Nephron (organoid): ENCODE data around the gene CADM3.
A peak's percentile ranks its signal among the peaks of the same experiment; 100 is the strongest.

Experiments used
- H3K27ac Mint-ChIP-seq, 3 experiments: 2 replicates each; pipeline ENCODE4 v1.8.0; 2020; ENCODE audit warnings: mixed read lengths in 3 of 3, mild to moderate bottlenecking in 2 of 3, moderate library complexity in 1 of 3
- H3K27me3 Mint-ChIP-seq: 2 replicates; pipeline ENCODE4 v1.8.0; 2021; ENCODE audit warnings: low read depth, mild to moderate bottlenecking, moderate library complexity, mixed read lengths
- H3K36me3 Mint-ChIP-seq: 2 replicates; pipeline ENCODE4 v1.8.0; 2020; ENCODE audit warnings: low read depth, mixed read lengths
- H3K4me1 Mint-ChIP-seq: 2 replicates; pipeline ENCODE4 v1.8.0; 2020; ENCODE audit warnings: mixed read lengths
- H3K4me3 Mint-ChIP-seq, 3 experiments: 2 replicates each; pipeline ENCODE4 v1.8.0; 2020; ENCODE audit warnings: mild to moderate bottlenecking in 3 of 3, mixed read lengths in 3 of 3, moderate library complexity in 2 of 3
- H3K9me3 Mint-ChIP-seq: 2 replicates; pipeline ENCODE4 v1.8.0; 2020; ENCODE audit warnings: mixed read lengths
- TF ChIP-seq, protein P1 (sequence below), 3 experiments: fragments of 200-600 bp; sonication (generic); IDR thresholded peaks; one replicate each; pipeline ENCODE4 v1.5.0; 2021; ENCODE audit warnings: antibody characterized with exemption in 3 of 3; ENCODE audit not compliant: unreplicated experiment in 3 of 3

Gene CADM3

GRCh38 chr1:159168043-159168442, 3.4 kb upstream of the CADM3 start:
- TF ChIP-seq, protein P1, sequence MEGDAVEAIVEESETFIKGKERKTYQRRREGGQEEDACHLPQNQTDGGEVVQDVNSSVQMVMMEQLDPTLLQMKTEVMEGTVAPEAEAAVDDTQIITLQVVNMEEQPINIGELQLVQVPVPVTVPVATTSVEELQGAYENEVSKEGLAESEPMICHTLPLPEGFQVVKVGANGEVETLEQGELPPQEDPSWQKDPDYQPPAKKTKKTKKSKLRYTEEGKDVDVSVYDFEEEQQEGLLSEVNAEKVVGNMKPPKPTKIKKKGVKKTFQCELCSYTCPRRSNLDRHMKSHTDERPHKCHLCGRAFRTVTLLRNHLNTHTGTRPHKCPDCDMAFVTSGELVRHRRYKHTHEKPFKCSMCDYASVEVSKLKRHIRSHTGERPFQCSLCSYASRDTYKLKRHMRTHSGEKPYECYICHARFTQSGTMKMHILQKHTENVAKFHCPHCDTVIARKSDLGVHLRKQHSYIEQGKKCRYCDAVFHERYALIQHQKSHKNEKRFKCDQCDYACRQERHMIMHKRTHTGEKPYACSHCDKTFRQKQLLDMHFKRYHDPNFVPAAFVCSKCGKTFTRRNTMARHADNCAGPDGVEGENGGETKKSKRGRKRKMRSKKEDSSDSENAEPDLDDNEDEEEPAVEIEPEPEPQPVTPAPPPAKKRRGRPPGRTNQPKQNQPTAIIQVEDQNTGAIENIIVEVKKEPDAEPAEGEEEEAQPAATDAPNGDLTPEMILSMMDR (IDR thresholded peaks at IDR 0.05; ENCODE audit: unreplicated experiment in 3 of 3) = no peak
- Mint-ChIP-seq H3K36me3 (no peaks in the 10 kb centered on the region), H3K9me3 (no peaks in the 10 kb centered on the region), H3K27ac (no peak overlapping the region), H3K4me3 (no peak overlapping the region), H3K4me1 (peaks cover 15% of the 10 kb centered on the region), H3K27me3 (peaks cover 57% of the 10 kb centered on the region)

DNA sequence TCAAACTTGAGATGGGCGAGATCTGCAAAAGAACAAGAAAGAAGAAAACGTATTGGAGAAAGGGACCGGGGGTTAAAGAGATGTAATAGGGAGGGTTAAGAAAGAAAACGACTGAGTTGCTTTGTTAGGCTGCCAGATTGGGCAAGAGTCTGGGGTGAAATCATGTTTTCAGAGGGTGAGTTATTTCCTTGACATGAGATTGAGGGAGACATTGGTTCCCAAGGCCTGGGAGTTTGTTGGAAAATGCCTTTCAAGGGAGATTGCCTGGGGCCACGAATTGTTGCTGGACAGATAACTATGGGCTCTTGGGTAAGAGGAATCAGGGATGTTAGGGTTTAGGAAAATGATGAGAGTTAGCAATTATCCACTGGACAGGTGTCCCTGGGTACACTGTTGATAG, 776 bp upstream of the CADM3 start:
- Mint-ChIP-seq H3K36me3 (no peaks in the 10 kb centered on the region), H3K27ac (no peak overlapping the region), H3K4me1 (peaks cover 6% of the 10 kb centered on the region), H3K9me3 (no peaks in the 10 kb centered on the region), H3K4me3 (peak overlapping the region; percentile 55 to 73 (median 65)), H3K27me3 (peaks cover 75% of the 10 kb centered on the region)
- TF ChIP-seq, protein P1 (IDR thresholded peaks at IDR 0.05; ENCODE audit: unreplicated experiment in 3 of 3) = no peak

DNA sequence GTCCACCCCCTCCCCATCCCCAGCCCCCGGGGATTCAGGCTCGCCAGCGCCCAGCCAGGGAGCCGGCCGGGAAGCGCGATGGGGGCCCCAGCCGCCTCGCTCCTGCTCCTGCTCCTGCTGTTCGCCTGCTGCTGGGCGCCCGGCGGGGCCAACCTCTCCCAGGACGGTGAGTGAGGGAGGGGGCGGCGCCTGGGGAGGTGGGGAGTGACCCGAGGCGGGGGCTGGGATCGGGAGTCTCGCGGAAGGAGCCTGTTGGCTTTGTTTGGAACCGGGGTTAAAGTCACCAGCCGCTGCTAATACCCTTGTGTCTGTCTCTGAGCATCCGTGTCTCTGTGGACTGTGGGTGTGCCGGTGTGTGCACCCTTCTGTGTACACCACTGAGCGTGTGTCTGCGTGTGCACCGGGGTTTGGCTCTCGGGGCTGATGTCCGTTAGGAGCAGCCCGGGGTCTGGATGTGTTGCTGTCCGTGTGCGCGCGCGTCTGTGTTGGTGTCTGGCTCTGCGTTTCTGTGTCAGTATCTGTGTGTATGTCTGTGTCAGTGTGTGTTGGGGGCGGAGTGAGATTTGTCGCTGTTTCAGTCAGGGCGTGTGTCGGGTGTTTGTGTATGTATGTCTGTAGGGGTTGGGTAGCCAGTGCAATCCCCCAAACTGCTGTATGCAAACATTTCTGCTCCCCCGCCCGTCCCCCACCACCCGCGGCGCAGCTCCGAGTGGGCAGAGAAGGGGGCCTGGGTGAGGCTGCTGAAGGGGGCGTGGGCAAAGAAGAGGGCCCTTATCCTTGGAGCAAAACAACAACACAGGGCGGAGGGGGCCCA, 480 bp downstream of the CADM3 start:
- H3K9me3 Mint-ChIP-seq = no peaks in the 10 kb centered on the region
- no peak overlapping the region for H3K27ac Mint-ChIP-seq
- peak overlapping the region; percentile 65 to 76 (median 72) for H3K4me3 Mint-ChIP-seq
- no peaks in the 10 kb centered on the region for H3K36me3 Mint-ChIP-seq
- H3K4me1 Mint-ChIP-seq = peaks cover 6% of the 10 kb centered on the region
- peaks cover 75% of the 10 kb centered on the region for H3K27me3 Mint-ChIP-seq
- TF ChIP-seq, protein P1 (IDR thresholded peaks at IDR 0.05; ENCODE audit: unreplicated experiment in 3 of 3) = no peak

DNA sequence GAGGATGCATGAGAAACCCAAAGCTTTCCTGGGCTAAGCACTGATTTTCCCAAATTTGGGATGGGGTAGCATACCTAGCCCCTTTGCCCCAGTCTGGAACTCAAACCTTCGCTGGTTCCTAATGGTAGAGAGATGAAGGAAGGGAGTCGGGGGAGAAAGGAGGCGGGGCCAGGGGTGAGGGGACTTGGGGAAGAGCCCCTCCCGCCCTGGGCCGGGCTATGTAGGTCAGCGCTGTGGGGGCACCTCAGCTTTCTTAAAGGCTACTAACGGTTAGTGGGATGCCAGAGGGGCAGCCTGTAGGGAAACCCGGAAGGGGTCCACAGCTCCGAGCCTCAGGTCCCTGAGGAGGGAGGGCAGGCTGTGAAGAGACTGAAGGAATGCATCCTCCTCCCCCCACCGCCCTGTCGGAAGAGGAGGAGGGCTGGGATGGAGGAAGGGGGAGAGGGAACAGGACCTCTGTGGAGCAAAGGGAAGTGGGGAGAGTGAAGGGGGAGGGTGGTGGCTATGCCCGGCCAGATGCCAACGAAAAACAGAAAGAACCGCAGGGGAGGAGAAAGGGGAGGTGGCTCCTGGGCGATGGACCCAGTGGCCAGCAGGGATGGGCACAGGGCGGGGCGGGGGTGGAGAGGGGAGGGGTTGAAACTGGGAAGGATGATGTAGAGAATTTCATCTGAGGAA, 1.3 kb downstream of the CADM3 start:
- Mint-ChIP-seq H3K4me3 (peak overlapping the region in 1 of 3 experiments; percentile 72), H3K9me3 (no peaks in the 10 kb centered on the region), H3K36me3 (no peaks in the 10 kb centered on the region), H3K27me3 (peaks cover 79% of the 10 kb centered on the region), H3K4me1 (peaks cover 6% of the 10 kb centered on the region), H3K27ac (no peak overlapping the region)
- TF ChIP-seq, protein P1 (IDR thresholded peaks at IDR 0.05; ENCODE audit: unreplicated experiment in 3 of 3) = no peak

DNA sequence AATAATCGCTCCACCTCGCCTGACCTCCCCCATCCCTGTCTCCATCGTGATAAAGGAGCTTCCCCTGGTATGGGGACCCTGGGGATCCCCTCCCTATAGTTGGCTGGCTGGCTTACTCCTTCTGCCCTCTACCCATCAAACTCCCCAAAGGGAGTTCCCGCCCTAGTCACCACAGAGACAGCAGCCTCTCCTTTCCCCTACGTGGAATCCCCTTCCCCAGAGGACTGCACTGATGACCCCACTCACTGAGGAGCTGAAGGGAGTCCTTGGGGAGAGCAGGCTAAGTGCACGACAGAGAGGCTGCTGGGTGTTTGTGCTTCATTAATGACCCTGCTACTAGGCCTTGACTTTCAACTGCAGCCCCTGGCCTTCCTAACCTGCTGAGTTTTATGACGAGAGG, 1.9 kb downstream of the CADM3 start:
- Mint-ChIP-seq H3K4me1 (peaks cover 6% of the 10 kb centered on the region), H3K27ac (no peak overlapping the region), H3K4me3 (peak overlapping the region in 1 of 3 experiments; percentile 12), H3K9me3 (no peaks in the 10 kb centered on the region), H3K36me3 (no peaks in the 10 kb centered on the region), H3K27me3 (peaks cover 73% of the 10 kb centered on the region)
- TF ChIP-seq, protein P1 (IDR thresholded peaks at IDR 0.05; ENCODE audit: unreplicated experiment in 3 of 3) = no peak
